ENCODE results near the gene INAFM2.

GRCh38 chr15:40345867-40346578, 22.5 kb downstream of the INAFM2 start:
- TF ChIP-seq, protein P1, sequence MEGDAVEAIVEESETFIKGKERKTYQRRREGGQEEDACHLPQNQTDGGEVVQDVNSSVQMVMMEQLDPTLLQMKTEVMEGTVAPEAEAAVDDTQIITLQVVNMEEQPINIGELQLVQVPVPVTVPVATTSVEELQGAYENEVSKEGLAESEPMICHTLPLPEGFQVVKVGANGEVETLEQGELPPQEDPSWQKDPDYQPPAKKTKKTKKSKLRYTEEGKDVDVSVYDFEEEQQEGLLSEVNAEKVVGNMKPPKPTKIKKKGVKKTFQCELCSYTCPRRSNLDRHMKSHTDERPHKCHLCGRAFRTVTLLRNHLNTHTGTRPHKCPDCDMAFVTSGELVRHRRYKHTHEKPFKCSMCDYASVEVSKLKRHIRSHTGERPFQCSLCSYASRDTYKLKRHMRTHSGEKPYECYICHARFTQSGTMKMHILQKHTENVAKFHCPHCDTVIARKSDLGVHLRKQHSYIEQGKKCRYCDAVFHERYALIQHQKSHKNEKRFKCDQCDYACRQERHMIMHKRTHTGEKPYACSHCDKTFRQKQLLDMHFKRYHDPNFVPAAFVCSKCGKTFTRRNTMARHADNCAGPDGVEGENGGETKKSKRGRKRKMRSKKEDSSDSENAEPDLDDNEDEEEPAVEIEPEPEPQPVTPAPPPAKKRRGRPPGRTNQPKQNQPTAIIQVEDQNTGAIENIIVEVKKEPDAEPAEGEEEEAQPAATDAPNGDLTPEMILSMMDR (IDR thresholded peaks at IDR 0.05), result no peak
- TF ChIP-seq POLR2A (IDR thresholded peaks at IDR 0.05), result no peak
- no peak for TF ChIP-seq EP300 (IDR thresholded peaks at IDR 0.05)

All from ovary (tissue), 3 donors.